Measurements from ENCODE around the gene ERBIN. TPM values are rescaled to one million over a fixed set of nuclear protein-coding genes. Genes with fewer than 3 reads are reported as not detected.

Gene ERBIN
- total RNA-seq, 4 donors from 2014 or later, result 54.9 to 134 (median 109) TPM

GRCh38 chr5:65916636-65917035 lies 9.7 kb upstream of the ERBIN start:
- H3K9me3 ChIP-seq, result no peaks in the 10 kb centered on the region
- no peak overlapping the region for H3K4me3 ChIP-seq
- no peaks in the 10 kb centered on the region for H3K27me3 ChIP-seq
- no peak for DNase-seq
- peak overlapping the region in 3 of 4 donors; percentile 35 to 61 (median 56) for H3K27ac ChIP-seq
- peaks cover 0 to 34% (median 8%) of the 10 kb centered on the region in 4 donors for H3K4me1 ChIP-seq
- TF ChIP-seq POLR2AphosphoS5 (IDR thresholded peaks at IDR 0.05), result no peak
- no peak for TF ChIP-seq POLR2A (IDR thresholded peaks at IDR 0.05)
- no peak for TF ChIP-seq EP300 (IDR thresholded peaks at IDR 0.05; ENCODE audit: low read depth)
- H3K36me3 ChIP-seq, result no peaks in the 10 kb centered on the region
- intact Hi-C loops (cut with DNase I; ENCODE audit: low total_unique reads), result no loop called here
- 43 to 80% methylated on average over 1 of the region's 1 CpG for WGBS, 2 donors (ENCODE audit: low coverage in 1 of 2)
- in situ Hi-C loops (cut with MboI; ENCODE audit: low pct_ligation_motif_present in 1 of 4, low pct_unique_long_range_greater_than_20kb in 1 of 4, low sequenced_read_pairs in 3 of 4), result no loop called here

- no peaks in the 10 kb centered on the region for H3K36me3 ChIP-seq
- TF ChIP-seq POLR2A (IDR thresholded peaks at IDR 0.05) (no peak), POLR2AphosphoS5 (IDR thresholded peaks at IDR 0.05) (no peak), CTCF (IDR thresholded peaks at IDR 0.05) (no peak), EP300 (IDR thresholded peaks at IDR 0.05; ENCODE audit: low read depth) (no peak)
- no peak for DNase-seq
- no peak overlapping the region for H3K4me3 ChIP-seq
- intact Hi-C loops (cut with DNase I; ENCODE audit: low total_unique reads), result loop anchor here (10.0 kb wide), 1 partner anchor 225 kb away; the partner anchor contains the start of gene SREK1
- peaks cover 0 to 38% (median 12%) of the 10 kb centered on the region in 4 donors for H3K4me1 ChIP-seq
- in situ Hi-C loops (cut with MboI; ENCODE audit: low pct_ligation_motif_present in 1 of 4, low pct_unique_long_range_greater_than_20kb in 1 of 4, low sequenced_read_pairs in 3 of 4), result loop anchor here in 2 of 4 donors (10.0 kb wide), 1 partner anchor 225 kb away; the partner anchor contains the start of gene SREK1 (in 2 of the 2)
- H3K9me3 ChIP-seq, result no peaks in the 10 kb centered on the region
- H3K27me3 ChIP-seq, result no peaks in the 10 kb centered on the region
- H3K27ac ChIP-seq, result no peak overlapping the region
These were observed 6.6 kb upstream of the ERBIN start for GRCh38 chr5:65919773-65920172.

GRCh38 chr5:65923339-65923738 lies 3.0 kb upstream of the ERBIN start:
- Histone ChIP-seq H3K4me1 (peaks cover 0 to 20% (median 4%) of the 10 kb centered on the region in 4 donors), H3K27me3 (no peaks in the 10 kb centered on the region), H3K36me3 (no peaks in the 10 kb centered on the region), H3K4me3 (no peak overlapping the region), H3K9me3 (no peaks in the 10 kb centered on the region), H3K27ac (no peak overlapping the region)
- WGBS, 2 donors (ENCODE audit: low coverage in 1 of 2), result 90 to 91% methylated on average over 3 to 5 of the region's 5 CpGs
- TF ChIP-seq CTCF (IDR thresholded peaks at IDR 0.05) (no peak), POLR2AphosphoS5 (IDR thresholded peaks at IDR 0.05) (no peak), EP300 (IDR thresholded peaks at IDR 0.05; ENCODE audit: low read depth) (no peak), POLR2A (IDR thresholded peaks at IDR 0.05) (no peak)
- intact Hi-C loops (cut with DNase I; ENCODE audit: low total_unique reads), result loop anchor here (10.0 kb wide), 1 partner anchor 221 kb away; the partner anchor contains the start of gene SREK1
- no peak for DNase-seq
- in situ Hi-C loops (cut with MboI; ENCODE audit: low pct_ligation_motif_present in 1 of 4, low pct_unique_long_range_greater_than_20kb in 1 of 4, low sequenced_read_pairs in 3 of 4), result loop anchor here in 2 of 4 donors (10.0 kb wide), 1 partner anchor 221 kb away; the partner anchor contains the start of gene SREK1 (in 2 of the 2)

GRCh38 chr5:65924366-65925043 lies 1.9 kb upstream of the ERBIN start:
- intact Hi-C loops (cut with DNase I; ENCODE audit: low total_unique reads), result loop anchor here (10.0 kb wide), 1 partner anchor 220 kb away; the partner anchor contains the start of gene SREK1
- DNase-seq, result no peak
- in situ Hi-C loops (cut with MboI; ENCODE audit: low pct_ligation_motif_present in 1 of 4, low pct_unique_long_range_greater_than_20kb in 1 of 4, low sequenced_read_pairs in 3 of 4), result loop anchor here in 2 of 4 donors (10.0 to 25.0 kb wide), 2 partner anchors 113 to 220 kb away; partner anchors contain the start of gene SREK1 (in 2 of the 2)
- Histone ChIP-seq H3K36me3 (no peaks in the 10 kb centered on the region), H3K9me3 (no peaks in the 10 kb centered on the region), H3K4me1 (peaks cover 6 to 32% (median 12%) of the 10 kb centered on the region in 4 donors), H3K27me3 (no peaks in the 10 kb centered on the region), H3K27ac (peak overlapping the region; percentile 97 to 100 (median 99)), H3K4me3 (peak overlapping the region; percentile 68 to 89 (median 82))
- 12% methylated on average over 7 to 19 of the region's 19 CpGs for WGBS, 2 donors (ENCODE audit: low coverage in 1 of 2)
- TF ChIP-seq CTCF (IDR thresholded peaks at IDR 0.05), result peak in 1 of 5 experiments; percentile 15
- TF ChIP-seq POLR2AphosphoS5 (IDR thresholded peaks at IDR 0.05), result no peak
- no peak for TF ChIP-seq POLR2A (IDR thresholded peaks at IDR 0.05)
- TF ChIP-seq EP300 (IDR thresholded peaks at IDR 0.05; ENCODE audit: low read depth), result no peak
